GM10248 (cell line): ENCODE measurements around the gene CRYZ.

Experiments used
- CTCF ChIA-PET: fragments of 300-600 bp; sonication (Branson Sonifier 250); formaldehyde crosslinking; extraction: SDS; loops from one replicate; lab custom pipeline; 2021; ENCODE audit warnings: antibody characterized with exemption; lab: Yijun Ruan, JAX
- POLR2A ChIA-PET: fragments of 350-650 bp; sonication (Branson Sonifier 250); formaldehyde crosslinking; extraction: SDS; loops from one replicate; lab custom pipeline; 2020; ENCODE audit warnings: antibody characterized with exemption; lab: Yijun Ruan, JAX
- DNase-seq: peaks from one replicate; pipeline ENCODE4 v3.0.0; 2012; ENCODE audit errors: extremely low spot score
- CTCF ChIP-seq: IDR thresholded peaks from 2 replicates; pipeline ENCODE4 v1.5.1; 2012; ENCODE audit warnings: mild to moderate bottlenecking, low read depth; ENCODE audit errors: extremely low read depth, missing control alignments, control extremely low read depth

The CRYZ gene

GRCh38 chr1:74715806-74716205 lies 17.0 kb downstream of the CRYZ start:
- ChIA-PET POLR2A (no interaction called here), CTCF (interaction anchor here (5.3 kb wide), 1 partner anchor 17 kb away, joined by 33 read pairs; the partner anchor contains the start of genes CRYZ and TYW3)
- DNase-seq = no peak
- no peak for TF ChIP-seq CTCF

- CTCF ChIA-PET = interaction anchor here (1.3 to 5.3 kb wide), 3 partner anchors 12 to 18 kb away, joined by 3 to 33 read pairs (median 4); partner anchors contain the start of genes CRYZ and TYW3
Measured at GRCh38 chr1:74715236-74715502, 17.7 kb downstream of the CRYZ start.

GRCh38 chr1:74714429-74715235 lies 18.2 kb downstream of the CRYZ start:
- ChIA-PET POLR2A (no interaction called here), CTCF (interaction anchor here (1.1 to 5.3 kb wide), 5 partner anchors 10 to 25 kb away, joined by 3 to 33 read pairs (median 4); partner anchors contain the start of genes CRYZ and TYW3)
- peak; percentile 22 for DNase-seq
- no peak for TF ChIP-seq CTCF

More at GRCh38 chr1:74715236-74715502, 17.7 kb downstream of the CRYZ start:
- DNase-seq = no peak
- no peak for TF ChIP-seq CTCF
- POLR2A ChIA-PET = no interaction called here

- CTCF ChIA-PET = interaction anchor here (1.1 to 5.3 kb wide), 5 partner anchors 11 to 245 kb away, joined by 3 to 33 read pairs (median 4); partner anchors contain the start of genes CRYZ and TYW3
- no peak for DNase-seq
- POLR2A ChIA-PET = no interaction called here
- TF ChIP-seq CTCF = no peak
Measured at GRCh38 chr1:74713849-74714248, 19.0 kb downstream of the CRYZ start.

GRCh38 chr1:74712881-74713280 lies 20.0 kb downstream of the CRYZ start:
- POLR2A ChIA-PET = no interaction called here
- TF ChIP-seq CTCF = no peak
- DNase-seq = no peak
- CTCF ChIA-PET = interaction anchor here (1.1 to 5.3 kb wide), 4 partner anchors 10 to 244 kb away, joined by 3 to 33 read pairs (median 10); partner anchors contain the start of genes CRYZ and TYW3

- no peak for DNase-seq
- CTCF ChIA-PET = interaction anchor here (0.6 to 6.9 kb wide), 6 partner anchors 11 to 529 kb away, joined by 3 to 62 read pairs (median 5); partner anchors contain the start of genes CRYZ and TYW3
- TF ChIP-seq CTCF = no peak
- POLR2A ChIA-PET = no interaction called here
Measured at GRCh38 chr1:74703386-74704182, 29.3 kb downstream of the CRYZ start.
